ENCODE results near the gene KSR2.

Gene KSR2

DNA sequence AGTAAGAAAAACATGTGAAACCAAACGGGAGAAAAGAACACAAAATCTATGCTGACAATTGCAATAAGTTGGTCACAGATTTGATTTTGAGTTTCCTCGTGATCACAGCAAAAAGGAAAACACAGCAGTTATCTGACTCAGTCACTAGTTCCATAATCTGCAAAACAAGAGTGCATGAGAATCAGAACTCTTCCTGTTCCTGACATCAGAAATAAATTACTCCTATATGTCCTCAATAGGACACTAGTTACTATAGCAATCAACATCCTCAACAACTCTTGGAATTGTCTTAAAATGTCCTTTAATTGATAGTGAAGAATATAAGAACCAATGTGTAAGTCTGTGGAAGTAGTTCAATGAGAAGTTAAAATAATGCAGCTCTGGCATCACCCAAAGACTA lies 339.3 kb downstream of the KSR2 start:
- TF ChIP-seq GATA2 (IDR thresholded peaks at IDR 0.05; ENCODE audit: low read depth, low read length): no peak
- TF ChIP-seq GATA3 (IDR thresholded peaks at IDR 0.05; ENCODE audit: low read depth, low read length): no peak

DNA sequence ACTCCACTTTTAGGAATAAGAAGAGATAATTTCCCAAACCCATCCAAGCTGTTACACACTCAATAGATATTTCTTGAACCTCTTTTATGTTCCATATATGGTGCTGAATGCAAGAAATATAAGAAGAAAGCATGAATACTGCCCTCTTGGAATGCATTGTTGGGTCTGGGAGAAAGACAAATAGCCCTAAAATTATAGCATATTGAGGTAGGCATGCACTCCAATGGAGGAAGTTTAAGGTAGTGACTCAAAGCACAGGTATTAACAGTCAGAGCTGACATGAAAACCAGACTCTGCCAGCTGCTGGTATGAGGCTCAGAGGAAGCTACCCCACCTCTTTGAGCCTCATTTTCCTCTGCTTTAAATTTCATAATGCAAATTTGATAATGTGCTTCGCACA lies 346.0 kb downstream of the KSR2 start:
- no peak for TF ChIP-seq GATA2 (IDR thresholded peaks at IDR 0.05; ENCODE audit: low read depth, low read length)
- no peak for TF ChIP-seq GATA3 (IDR thresholded peaks at IDR 0.05; ENCODE audit: low read depth, low read length)

DNA sequence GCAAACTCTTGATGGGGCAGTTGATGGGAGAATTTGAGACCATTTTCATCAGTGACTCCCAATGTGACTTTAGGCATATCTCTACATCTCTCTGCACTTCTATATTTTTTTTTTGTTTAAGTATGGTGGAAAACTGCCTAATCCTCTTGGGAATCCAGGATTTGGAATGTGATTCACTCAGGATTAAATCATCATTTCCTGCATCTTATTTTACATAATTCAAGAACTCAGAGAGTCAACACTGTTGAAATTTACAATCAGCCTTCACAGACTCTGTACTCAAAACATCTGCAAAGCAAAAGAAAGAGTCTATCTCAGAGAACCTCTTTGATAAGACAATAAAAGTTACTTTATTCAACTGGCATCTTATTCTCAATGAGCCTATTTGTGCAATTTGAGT lies 346.7 kb downstream of the KSR2 start:
- TF ChIP-seq GATA2 (IDR thresholded peaks at IDR 0.05; ENCODE audit: low read depth, low read length): no peak
- TF ChIP-seq GATA3 (IDR thresholded peaks at IDR 0.05; ENCODE audit: low read depth, low read length): no peak

DNA sequence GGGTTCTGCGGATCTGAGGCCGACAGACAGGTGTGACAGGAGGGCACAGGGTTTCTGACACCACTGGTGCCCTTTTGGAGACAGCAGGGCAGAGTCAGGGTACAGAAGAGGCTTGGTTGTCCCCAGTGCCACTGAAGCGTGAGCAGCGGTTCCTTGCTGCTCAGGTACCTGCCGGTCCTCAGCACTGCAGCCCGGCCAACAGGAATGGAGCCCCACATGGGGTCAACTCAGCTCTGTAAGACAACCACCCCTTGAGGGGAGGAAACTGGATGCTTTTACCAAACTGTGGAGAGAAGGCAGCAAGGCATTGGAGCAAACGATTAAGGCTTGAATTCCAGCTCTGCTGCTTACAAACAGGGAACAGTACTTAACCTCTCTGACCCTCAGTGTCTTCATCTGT lies 361.0 kb downstream of the KSR2 start:
- TF ChIP-seq GATA3 (IDR thresholded peaks at IDR 0.05; ENCODE audit: low read depth, low read length) (no peak), GATA2 (IDR thresholded peaks at IDR 0.05; ENCODE audit: low read depth, low read length) (no peak)

DNA sequence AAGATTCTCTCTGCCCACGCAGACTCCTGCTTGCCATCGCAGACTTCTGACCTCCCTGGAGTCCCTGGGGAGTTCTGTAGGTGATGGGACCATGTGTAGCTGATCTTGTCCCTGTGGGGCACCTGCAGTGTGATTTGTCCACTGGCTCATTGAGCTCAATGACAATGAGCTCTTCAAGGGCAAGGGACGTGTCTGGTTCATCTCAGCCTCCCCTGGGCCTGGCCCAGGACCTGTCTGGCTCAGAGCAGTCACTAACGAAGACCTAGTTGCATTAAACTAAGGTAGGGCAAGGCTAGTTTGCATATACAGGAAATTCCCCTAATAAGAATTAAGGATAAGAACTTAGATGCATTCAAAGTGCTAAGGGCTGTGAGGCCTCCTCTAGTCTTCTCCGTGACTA lies 361.8 kb downstream of the KSR2 start:
- no peak for TF ChIP-seq GATA3 (IDR thresholded peaks at IDR 0.05; ENCODE audit: low read depth, low read length)
- no peak for TF ChIP-seq GATA2 (IDR thresholded peaks at IDR 0.05; ENCODE audit: low read depth, low read length)

DNA sequence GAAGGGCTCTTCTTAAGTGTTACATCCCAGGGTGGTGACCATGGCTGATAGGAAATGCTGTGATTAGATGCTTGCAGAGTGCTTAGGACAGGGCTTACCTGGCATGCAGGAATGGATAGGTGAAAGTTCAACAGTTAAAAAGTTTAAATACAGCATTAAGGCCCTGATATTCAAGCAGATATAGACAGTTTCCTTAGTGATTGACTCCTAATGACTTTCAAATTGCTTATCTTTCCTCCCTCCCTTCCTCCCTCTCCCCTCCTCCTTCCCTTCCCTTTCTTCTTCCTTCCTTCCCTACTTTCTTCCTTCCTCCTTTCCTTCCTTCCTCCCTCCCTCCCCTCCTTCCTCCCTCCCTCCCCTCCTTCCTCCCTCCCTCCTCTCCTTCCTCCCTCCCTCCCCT lies 362.8 kb downstream of the KSR2 start:
- TF ChIP-seq GATA2 (IDR thresholded peaks at IDR 0.05; ENCODE audit: low read depth, low read length) (no peak), GATA3 (IDR thresholded peaks at IDR 0.05; ENCODE audit: low read depth, low read length) (no peak)

DNA sequence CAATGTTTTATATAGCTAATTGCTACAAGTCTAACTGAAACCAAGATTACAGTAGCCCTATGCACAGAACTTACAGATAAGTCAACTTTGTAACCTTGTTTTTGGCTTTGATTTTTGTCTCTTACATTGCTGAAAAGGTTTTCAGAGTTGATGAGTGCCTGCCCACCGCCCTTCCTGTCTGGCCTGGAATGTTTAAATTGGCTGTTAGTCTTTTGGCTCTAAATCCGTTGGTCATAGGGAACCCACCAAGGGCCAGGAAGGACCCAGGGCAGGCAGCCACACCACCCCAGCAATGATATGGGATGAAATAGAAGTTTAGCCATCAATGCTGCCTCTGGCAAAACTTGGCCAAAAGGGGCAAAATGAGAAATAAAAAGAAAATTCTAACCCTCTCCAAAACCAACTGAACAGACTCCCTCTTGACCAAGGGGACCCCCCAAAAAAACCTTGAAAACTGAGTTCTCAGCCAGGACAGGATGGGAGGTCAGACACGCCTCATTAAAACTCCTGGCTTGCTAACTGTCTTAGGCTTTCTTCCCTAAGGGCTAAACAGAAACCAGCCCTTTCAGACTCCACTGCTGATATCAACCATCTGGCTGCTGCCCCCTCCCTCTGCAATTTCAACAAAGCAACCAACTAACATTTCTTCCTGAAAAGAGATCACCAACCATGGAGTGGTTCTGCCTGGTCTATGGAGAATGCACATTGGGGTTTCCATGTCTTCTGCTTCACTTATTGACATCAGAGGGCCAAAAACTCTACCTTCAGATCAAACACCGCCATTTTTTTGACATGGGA lies 365.3 kb downstream of the KSR2 start:
- TF ChIP-seq GATA3 (IDR thresholded peaks at IDR 0.05; ENCODE audit: low read depth, low read length): no peak
- TF ChIP-seq GATA2 (IDR thresholded peaks at IDR 0.05; ENCODE audit: low read depth, low read length): no peak

DNA sequence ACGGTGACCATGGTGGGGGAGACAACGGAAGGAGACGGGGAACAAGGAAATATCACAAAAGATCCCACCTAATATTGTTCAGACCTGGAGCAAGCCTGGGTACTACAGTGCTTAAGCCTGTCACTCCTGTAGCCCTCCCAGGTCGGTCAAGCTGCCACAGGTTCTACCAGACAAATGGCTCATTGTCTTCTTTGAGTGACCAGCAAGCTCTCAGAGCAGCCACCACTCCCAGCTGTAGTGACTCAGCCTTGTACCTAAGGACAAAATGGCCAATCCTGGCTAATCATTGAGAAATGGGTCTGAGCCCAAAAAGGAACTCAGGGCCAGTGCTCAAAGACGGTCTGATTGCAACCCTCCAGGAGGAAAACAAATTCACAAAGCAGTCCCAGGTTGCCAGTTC lies 368.9 kb downstream of the KSR2 start:
- TF ChIP-seq GATA2 (IDR thresholded peaks at IDR 0.05; ENCODE audit: low read depth, low read length) (no peak), GATA3 (IDR thresholded peaks at IDR 0.05; ENCODE audit: low read depth, low read length) (no peak)

DNA sequence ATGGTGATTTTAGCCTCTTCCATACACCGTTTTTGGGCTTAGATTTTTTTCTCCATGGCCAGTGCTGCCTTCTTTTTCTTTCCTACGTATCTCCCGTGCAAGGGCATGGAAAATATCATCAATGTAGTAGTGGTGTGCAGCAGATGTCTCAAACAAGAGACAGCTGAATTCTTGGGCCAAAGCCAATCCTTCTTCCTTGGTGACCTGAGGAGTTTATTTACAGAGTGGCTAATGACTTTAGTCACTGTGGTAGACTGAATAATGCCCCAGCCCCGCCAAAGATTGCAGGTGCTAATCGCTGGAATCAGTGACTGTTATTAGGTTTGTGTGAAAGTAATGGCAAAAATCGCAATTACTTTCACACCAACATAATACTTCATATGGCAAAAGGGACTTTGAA lies 371.8 kb downstream of the KSR2 start:
- no peak for TF ChIP-seq GATA2 (IDR thresholded peaks at IDR 0.05; ENCODE audit: low read depth, low read length)
- TF ChIP-seq GATA3 (IDR thresholded peaks at IDR 0.05; ENCODE audit: low read depth, low read length): no peak

DNA sequence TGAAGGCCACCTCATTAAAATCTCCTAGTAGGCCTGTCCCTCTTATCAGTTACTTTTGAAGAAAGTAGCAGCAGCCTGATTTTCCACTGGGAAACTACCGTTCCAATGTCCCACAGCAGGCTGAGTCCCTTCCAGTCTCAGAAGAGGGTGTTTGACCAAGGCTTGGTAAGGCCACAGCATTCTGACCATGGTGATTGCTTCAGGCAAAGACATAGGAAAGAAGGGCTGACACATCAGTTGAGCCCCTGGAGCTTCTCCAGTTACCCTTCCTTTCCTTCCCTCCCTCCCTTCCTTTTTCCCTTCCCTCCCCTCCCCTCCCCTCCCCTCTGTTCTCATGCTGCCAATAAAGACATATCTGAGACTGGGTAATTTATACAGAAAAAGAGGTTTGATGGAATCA lies 373.0 kb downstream of the KSR2 start:
- no peak for TF ChIP-seq GATA3 (IDR thresholded peaks at IDR 0.05; ENCODE audit: low read depth, low read length)
- TF ChIP-seq GATA2 (IDR thresholded peaks at IDR 0.05; ENCODE audit: low read depth, low read length): no peak

DNA sequence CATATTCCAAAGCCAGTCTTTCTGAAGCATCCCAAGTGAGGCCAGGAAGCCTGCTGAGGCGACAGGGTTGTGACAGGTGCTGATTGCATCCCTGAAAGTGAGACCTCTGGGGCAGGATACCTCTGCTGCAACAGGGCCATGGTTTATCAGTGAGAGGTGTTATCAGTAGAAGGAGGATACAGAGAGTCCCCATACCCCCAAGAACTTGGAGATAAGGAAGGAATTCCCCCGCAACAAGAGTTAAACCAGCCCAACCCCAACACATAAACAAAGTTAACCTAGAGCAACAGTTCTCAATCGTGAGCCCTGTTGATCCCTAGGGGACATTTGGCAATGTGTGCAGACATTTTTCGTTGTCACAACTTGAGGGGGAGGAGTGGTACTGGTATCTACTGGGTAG lies 374.3 kb downstream of the KSR2 start:
- no peak for TF ChIP-seq GATA2 (IDR thresholded peaks at IDR 0.05; ENCODE audit: low read depth, low read length)

DNA sequence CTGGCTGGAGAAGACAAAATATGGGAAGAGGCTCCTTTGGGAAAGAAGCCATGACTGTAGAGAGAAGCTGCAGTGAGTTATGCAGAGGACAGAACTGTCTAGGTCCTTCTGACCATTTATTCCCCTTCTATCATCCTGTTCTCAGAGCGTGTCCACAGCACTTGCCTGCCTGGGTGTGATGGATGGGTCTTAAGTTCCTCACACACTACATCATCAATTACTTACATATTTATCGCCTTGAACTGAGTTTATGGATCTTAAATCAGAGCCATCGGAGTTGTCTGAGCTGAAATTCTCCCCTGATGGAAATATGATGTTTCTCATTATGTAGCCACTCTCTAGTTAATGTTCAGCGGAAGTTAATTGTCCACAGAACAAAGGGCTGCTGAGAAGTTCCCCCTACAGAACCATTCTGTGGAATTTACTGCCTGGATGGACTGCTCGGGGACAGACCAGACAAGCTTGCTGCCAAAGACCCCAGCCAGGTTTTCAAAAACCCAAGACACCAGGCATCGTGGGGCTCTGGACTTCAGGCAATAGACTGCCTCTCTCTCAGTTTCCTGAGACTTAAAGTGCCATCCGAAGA lies 374.9 kb downstream of the KSR2 start:
- TF ChIP-seq GATA2 (IDR thresholded peaks at IDR 0.05; ENCODE audit: low read depth, low read length) (no peak), GATA3 (IDR thresholded peaks at IDR 0.05; ENCODE audit: low read depth, low read length) (no peak)

DNA sequence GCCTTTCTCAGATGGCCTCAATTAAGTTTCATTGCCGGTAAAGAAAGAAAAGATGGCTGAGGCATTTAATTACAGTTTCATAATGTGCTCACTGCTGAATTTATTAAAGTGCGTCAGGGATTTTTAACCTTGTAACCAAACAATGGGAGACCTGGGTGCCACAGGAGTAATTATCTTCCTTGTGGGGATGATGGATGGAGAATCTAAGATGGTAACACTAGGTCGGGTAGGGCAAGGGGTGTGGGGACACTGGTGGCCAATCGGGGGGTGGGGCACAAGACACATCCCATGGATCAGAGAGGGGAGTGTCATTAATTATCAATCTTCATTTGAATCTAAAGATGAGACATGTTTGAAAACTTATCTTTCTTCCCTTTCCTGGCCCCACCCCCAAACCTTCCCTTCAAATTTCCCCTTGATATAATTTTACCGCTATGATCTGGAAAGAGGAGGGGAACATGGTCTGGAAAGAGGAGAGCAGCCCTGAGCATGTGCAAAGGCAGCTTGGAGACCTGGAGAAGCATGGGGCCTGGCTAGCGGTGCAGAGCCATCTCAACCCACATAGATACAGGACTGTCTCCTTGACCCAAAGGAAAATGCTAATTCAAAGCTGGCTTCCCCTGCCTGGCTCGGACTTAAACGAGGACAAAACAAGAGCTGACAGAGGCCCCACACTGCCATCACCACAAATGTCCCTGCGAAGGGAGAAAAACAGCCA lies 376.0 kb downstream of the KSR2 start:
- TF ChIP-seq GATA3 (IDR thresholded peaks at IDR 0.05; ENCODE audit: low read depth, low read length): no peak
- no peak for TF ChIP-seq GATA2 (IDR thresholded peaks at IDR 0.05; ENCODE audit: low read depth, low read length)

DNA sequence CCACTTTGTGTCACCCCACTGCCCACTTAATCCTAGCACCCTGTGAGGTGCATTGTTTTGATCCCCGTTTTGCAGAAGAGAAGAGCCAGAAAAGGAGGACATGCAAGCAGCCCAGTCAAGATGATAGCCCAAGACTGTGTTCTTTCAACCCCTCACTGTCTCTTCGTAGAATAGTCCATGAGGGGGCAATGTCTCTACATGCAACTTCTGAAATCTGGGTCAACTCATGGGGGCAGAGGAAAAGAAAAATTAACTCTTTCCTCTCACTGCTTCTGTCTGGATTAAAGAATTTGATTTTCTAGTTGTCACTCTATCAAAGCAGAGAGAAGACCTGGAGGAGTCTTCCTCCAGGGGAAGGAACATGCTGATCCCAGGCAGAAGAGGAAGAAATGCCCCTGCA lies 377.8 kb downstream of the KSR2 start:
- TF ChIP-seq GATA2 (IDR thresholded peaks at IDR 0.05; ENCODE audit: low read depth, low read length): no peak
- TF ChIP-seq GATA3 (IDR thresholded peaks at IDR 0.05; ENCODE audit: low read depth, low read length): no peak

DNA sequence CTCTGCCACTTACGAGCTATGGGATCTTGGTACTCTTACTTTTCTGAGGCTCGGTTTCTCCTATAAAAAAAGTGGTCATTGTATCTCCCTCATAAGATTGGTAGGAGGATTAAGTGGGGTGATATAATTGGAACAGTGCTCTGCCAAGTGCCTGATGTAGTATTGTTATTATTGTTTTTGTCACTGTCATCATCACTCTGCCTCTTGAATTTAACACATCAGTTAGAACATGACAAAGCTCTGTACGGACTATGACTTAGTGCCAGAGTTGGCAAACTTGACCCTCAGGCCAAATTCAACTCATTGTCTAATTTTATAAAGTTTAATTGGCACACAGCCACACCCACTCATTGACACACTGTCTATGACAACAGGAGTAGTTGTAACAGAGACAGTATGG lies 378.4 kb downstream of the KSR2 start:
- TF ChIP-seq GATA3 (IDR thresholded peaks at IDR 0.05; ENCODE audit: low read depth, low read length) (no peak), GATA2 (IDR thresholded peaks at IDR 0.05; ENCODE audit: low read depth, low read length) (no peak)
